ENCODE data around the gene OR56B4.

DNA sequence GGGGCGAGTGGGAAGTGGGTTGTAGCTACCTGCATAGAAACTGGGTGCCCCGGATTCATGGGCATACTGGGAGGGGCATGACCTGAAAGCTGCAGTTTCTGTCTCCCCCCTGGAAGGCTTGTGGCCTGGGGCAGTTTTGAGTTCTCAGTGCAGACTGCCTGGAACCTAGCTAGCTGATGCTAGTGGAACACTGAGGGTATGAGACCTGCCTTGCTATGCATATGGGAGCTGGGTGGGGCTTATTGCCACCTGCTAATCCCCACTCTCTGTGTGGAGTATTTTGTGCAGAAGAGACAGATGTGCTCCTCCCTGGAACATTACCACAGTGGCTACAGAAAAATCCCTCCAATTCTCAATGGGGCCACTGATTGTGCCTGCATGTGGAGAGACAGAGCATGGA, 11.7 kb upstream of the OR56B4 start:
- TF ChIP-seq, protein P1, sequence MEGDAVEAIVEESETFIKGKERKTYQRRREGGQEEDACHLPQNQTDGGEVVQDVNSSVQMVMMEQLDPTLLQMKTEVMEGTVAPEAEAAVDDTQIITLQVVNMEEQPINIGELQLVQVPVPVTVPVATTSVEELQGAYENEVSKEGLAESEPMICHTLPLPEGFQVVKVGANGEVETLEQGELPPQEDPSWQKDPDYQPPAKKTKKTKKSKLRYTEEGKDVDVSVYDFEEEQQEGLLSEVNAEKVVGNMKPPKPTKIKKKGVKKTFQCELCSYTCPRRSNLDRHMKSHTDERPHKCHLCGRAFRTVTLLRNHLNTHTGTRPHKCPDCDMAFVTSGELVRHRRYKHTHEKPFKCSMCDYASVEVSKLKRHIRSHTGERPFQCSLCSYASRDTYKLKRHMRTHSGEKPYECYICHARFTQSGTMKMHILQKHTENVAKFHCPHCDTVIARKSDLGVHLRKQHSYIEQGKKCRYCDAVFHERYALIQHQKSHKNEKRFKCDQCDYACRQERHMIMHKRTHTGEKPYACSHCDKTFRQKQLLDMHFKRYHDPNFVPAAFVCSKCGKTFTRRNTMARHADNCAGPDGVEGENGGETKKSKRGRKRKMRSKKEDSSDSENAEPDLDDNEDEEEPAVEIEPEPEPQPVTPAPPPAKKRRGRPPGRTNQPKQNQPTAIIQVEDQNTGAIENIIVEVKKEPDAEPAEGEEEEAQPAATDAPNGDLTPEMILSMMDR (IDR thresholded peaks at IDR 0.05; ENCODE audit: insufficient read depth, low read length): no peak
- TF ChIP-seq GABPA (IDR thresholded peaks at IDR 0.05; ENCODE audit: low read depth): no peak
